Cardiac fibroblast (primary cell): ENCODE results near the gene VPS37C.
A peak's percentile ranks its signal among the peaks of the same experiment; 100 is the strongest.

Source experiments
- DNase-seq, 2 donors: peaks; one replicate each; pipeline versions ENCODE4 v3.0.0 to v3.0.0-alpha.2; 2010; ENCODE audit warnings: low read depth in 2 of 2
- H3K4me3 ChIP-seq, 2 donors: replicated peaks in 1 of 2; 1 replicate in 1 of 2; 2 replicates in 1 of 2; pipeline ENCODE4 v1.5.1; 2011; ENCODE audit warnings: low read depth in 2 of 2, low read length in 2 of 2, mild to moderate bottlenecking in 2 of 2, moderate library complexity in 1 of 2
- TF ChIP-seq, protein P1 (sequence below): IDR thresholded peaks from one replicate; pipeline ENCODE4 v1.5.1; 2011; ENCODE audit warnings: low read depth, mild to moderate bottlenecking, low read length, inconsistent platforms

The VPS37C gene

DNA sequence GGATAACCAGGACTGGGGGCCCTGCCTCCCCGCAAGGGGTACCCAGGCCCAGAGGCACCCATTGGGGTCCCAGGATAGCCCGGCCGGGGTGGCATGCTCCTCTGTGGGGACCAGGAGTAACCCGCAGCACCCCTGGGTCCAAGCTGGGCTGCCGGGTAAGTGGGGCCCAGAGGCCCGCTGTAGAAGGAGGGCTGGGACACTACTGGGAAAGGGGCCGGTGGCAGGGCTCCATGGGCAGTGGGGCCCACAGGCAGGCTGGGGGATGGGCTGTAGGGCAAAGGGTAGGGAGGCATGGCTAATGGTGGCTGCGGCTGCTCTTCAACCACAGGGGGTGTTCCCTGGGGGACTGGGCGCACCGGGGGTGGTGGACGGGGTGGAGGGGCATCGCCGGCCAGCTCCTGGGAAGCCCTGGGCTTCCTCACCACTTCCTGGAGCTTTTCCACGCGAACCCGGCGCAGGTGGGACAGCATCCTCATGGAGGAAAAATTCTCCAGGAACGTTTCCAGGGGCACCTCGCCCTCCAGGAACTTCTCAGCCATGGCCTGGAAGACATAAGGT lies 29.1 kb downstream of the VPS37C start:
- H3K4me3 ChIP-seq = no peak overlapping the region
- TF ChIP-seq, protein P1, sequence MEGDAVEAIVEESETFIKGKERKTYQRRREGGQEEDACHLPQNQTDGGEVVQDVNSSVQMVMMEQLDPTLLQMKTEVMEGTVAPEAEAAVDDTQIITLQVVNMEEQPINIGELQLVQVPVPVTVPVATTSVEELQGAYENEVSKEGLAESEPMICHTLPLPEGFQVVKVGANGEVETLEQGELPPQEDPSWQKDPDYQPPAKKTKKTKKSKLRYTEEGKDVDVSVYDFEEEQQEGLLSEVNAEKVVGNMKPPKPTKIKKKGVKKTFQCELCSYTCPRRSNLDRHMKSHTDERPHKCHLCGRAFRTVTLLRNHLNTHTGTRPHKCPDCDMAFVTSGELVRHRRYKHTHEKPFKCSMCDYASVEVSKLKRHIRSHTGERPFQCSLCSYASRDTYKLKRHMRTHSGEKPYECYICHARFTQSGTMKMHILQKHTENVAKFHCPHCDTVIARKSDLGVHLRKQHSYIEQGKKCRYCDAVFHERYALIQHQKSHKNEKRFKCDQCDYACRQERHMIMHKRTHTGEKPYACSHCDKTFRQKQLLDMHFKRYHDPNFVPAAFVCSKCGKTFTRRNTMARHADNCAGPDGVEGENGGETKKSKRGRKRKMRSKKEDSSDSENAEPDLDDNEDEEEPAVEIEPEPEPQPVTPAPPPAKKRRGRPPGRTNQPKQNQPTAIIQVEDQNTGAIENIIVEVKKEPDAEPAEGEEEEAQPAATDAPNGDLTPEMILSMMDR = no peak

DNA sequence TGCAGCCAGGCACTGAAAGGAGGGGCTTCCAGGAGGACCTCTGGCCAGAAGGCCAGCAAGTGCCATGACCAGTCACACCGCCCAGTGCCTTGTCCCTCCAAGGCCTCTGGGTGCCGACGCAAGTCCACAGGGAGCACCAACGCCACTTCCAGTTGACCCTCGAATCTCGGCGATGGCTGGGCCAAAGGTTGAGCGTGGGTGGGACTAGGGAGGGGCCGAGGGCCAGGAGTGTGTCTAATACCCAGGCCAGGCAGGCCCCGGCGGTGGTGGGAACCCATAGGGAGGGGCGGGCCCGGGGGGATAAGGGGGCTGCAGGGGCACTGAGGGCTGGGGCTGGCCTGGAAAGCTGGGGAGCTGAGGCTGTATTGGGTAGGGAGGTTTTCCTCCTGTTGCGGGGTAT lies 29.6 kb downstream of the VPS37C start:
- no peak for DNase-seq
- H3K4me3 ChIP-seq = no peak overlapping the region
- TF ChIP-seq, protein P1 = no peak

More for the DNA sequence above, 29.1 kb downstream of the VPS37C start:
- no peak for DNase-seq

DNA sequence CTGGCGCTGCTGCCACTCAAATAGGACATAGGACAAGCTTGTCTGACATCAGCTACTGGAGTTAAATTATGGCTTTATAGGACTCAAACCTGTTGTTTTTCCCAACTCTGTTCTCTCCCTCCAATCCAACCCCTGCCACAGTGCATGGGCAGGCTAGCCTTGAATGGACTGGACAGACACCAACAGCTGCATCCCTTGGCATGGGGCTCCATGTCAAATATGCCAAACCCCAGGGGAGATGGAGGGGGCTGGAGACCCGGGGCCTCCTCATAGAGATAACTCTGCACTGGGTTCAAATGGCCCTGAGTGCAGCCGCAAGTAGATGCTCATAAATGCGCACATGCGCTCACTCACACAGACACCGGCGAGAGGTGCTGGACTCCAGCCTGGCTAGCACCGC lies 30.0 kb downstream of the VPS37C start:
- no peak for DNase-seq
- TF ChIP-seq, protein P1 = no peak
- H3K4me3 ChIP-seq = no peak overlapping the region

DNA sequence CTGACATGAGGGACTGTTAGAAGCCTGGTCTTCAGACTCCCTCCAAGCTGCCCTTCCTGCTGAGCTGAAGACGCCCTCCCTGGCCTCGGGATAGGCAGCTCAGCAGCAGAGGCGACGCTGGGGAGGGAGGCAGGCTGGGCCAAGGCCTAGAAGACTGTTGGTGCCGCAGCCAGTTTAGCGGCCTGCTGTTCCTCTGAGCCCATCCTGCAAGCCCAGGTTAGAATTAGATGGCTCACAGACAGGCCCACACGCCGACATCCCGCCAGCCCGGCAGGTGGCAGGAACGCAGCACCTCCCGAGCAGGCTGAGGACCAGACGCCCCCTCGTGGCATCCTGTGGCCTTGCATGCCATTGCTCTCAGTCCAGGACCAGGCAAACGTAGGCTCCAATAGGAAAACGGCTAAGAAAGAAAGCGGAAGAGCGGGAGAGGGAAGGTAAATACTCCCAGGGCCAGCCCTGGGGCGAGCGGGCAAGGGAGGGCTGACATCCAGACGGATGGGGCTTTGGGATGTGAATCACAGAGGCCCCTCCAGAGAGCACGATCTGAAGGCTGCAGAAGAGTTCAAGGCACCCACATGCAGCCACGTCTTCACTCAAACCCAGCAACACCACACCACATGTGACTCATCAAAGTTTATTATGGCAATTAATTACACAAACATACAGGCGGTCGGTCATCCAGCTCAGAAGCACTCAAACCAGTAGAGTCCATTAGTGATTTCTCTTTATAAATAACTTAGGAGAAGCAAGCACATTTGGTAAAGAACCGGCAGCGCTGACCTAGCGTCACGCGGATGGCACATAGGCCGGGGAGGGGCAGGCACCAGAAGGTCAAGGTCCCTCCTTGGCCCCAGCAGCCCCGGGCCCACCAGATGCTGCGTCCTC lies 31.3 kb downstream of the VPS37C start:
- TF ChIP-seq, protein P1 = peak; percentile 100
- peak; percentile 88 to 89 for DNase-seq
- no peak overlapping the region for H3K4me3 ChIP-seq

DNA sequence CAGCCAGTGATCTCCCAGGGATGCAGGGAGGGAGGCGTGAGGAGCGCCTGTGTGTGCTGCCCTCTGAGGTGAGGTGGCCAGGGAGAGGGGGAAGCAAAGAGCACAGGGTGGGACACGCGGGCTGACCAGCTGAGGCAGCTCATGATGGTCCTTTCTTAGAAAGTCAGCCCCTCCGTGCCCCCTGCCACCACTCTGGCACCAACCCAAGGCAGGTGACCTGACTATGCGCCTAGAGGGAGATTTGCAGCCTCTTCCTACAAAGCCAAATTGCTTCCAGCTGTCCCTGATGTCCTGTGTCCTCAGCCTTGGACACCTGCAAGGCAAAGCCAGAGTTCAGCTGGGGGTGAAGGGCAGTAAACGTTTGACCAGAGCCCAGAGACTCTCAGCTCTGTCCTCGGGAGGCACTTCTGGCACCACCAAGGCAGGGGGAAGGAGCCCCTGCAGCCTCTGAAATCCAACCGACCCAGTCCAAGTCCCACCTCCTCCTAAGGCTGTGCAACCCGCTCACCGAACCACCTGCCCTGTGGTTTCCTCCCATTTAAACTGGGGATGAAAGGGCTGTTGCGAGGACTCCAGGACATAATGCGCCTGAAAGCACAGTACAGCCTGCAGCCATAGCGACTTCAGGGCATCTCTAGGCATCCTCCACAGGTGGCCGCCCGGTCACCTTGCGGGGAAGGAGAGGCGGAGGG lies 32.1 kb downstream of the VPS37C start:
- no peak overlapping the region for H3K4me3 ChIP-seq
- TF ChIP-seq, protein P1 = no peak
- no peak for DNase-seq

DNA sequence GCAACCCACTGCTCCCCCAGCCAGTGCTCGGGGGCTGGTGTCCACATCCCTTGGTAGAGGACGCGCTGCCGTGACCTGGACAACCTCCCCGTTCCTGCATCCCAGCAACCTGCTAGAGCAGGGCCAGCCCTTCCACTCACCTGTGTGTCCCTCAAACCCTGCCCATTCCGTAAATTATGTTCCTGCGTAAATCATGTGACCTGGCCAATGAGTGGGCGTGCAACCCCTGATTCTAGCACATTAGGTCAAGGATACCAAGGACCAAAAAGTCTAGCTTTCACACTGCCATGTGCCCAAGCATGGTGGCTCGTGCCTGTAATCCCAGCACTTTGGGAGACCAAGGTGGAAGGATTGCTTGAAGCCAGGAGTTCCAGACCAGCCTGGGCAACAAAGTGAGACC lies 33.2 kb downstream of the VPS37C start:
- TF ChIP-seq, protein P1 = no peak
- H3K4me3 ChIP-seq = no peak overlapping the region
- no peak for DNase-seq
